Renal cortex interstitium (tissue), 11 donors: Measurements from ENCODE around the gene GRIA4. TPM values are rescaled to one million over a fixed set of nuclear protein-coding genes. Genes with fewer than 3 reads are reported as not detected.

Source experiments
- DNase-seq, 11 donors: peaks; one replicate each; pipeline ENCODE4 v3.0.0-alpha.2; 2013; ENCODE audit warnings: low read depth in 9 of 11, low spot score in 4 of 11; ENCODE audit errors: extremely low read depth in 1 of 11
- polyA plus RNA-seq, 3 donors: library from polyadenylated mRNA; unstranded; fragments of 120-200 nt; gene quantifications; one replicate each; pipeline ENCODE4 v1.2.1, GENCODE V29; 2013; ENCODE audit not compliant: insufficient read length in 3 of 3

Gene GRIA4
- polyA plus RNA-seq, 3 donors: 0.38 to 1.0 (median 0.95) TPM

DNA sequence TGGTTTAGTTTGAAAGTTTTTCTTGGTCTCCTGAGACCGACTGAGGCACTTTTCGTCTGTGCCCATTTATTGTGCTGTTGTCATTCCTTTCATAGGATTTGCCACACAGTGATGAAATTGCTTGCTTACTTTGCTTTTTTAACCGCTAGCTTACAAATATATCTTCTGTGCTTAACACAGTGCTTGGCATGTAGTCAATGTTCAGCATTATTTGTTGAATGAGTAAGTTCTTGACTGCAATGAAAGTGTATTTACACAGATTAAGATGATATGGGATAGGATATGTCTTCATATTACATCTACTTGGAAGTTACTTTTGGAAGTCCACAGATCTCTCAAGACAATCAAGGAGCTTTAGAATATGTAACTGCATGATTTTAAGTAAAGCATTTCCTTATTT, 91.2 kb downstream of the GRIA4 start:
- DNase-seq: no peak

DNA sequence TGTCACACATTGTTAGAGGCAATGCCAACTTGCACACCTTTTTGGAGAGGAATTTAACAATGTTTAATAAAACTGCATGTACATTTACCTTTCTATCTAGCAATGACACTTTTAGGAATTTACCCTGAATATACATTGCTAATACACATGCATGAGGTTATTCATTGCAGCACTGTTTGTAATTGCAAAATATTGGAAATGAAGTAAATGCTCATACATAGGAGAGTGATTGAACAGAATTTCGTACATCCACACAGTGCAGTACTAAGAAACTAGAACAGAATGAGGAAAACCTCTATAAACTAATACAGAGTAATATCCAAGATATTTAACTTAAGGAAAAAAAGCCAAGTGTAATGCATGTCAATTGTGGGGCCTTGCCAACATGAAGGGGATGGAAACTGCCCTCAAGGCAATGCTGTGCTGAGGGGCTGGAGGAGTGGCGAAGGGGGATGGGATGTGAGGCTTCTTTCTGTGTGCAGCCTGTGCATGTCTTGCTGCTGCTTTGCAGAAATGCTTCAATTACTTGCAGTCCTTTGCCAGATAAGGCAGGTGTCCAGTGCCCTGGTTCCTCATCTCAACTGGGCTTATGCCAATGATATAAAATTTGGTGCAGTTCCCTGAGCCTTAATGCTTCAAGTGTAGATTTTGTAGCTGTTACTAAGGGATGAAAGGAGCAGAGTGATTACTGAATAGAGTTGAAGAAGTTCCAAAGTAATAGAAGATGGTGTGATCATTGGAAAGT, 96.1 kb downstream of the GRIA4 start:
- no peak for DNase-seq

DNA sequence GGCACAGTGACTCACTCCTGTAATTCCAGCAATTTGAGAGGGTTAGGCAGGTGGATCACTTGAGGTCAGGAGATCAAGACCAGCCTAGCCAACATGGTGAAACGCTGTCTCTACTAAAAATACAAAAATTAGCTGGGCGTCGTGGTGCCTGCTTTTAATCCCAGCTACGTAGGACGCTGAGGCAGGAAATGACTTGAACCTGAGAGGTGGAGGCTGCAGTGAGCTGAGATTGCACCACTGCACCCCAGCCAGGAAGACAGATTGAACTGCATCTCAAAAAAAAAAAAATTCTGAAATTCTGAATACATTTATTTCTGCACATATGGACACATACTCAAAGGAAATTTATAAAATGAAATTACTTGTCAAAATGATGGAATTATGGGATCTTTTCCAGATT, 103.2 kb downstream of the GRIA4 start:
- DNase-seq: no peak

DNA sequence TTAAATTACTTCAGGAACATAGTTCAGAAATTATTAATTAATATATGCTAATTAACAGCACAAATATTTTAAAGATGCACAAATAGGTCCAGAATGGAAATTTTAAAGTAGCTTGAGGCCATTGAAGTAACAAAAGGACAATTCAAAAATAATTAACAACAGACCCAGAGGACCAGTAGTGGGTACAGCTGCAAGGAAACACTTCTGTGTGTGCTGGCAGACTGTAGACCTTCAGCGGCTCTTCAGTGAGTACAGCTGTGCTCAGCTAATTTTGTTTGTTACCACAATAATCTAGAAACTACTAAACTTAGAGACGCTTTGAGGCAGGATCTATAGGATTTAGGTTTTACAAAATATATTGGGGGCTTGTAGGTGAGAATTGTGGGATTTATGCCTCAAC, 103.8 kb downstream of the GRIA4 start:
- DNase-seq: no peak

DNA sequence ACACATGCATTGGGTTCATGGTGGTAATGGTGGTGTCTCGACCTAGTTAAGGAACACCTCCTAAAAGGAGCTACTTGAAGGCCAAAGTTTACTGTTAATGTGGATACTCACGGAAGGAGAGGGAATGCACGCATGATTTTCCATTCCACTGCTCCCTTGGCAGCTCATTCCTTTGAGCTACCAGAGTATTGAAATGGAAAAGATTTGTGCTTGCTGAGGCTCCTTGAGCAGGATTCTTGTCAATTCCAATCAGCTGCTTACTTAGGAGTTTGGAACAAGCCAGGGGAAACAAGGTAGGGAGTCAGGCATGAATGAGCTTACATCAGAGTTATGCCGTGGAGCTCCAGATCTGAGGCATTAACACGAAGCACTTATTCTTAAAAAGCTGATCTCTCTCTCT, 108.8 kb downstream of the GRIA4 start:
- DNase-seq: peak in 8 of 11 donors; percentile 7 to 51 (median 18)

DNA sequence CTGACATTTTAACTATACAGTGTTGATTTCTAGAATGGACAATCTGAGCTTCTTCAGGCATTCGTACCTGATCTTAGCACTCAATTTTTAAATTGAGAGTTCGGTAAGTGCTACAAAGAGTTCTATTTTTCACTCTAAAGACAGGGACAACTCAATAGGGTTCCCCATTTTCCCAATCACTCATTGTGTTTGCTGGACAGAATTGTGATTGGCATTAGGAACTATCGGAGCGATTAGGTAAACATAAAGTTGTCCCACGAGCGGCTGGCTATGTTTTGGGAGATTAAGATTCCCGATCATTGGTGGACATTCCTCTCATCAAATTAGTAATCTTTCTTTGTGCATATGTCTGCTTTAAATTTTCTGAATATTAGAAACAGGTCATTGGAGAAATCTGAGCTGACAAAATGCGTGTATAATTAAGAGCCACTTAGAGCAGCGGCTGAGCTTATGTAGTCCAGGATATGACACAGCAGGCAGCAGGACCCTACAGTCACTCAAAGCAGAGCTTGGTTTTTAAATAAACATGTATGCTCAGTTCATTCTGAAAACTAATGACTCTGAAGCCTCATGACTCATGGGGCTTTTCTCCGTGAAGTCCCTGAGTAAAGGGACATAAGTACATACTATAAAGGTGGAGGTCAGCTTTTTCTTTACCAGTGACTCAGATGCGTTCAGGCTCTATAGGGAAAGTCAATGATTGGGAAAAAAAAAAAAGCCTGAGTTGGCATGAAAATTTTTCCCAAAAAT, 109.4 kb downstream of the GRIA4 start:
- DNase-seq: no peak

DNA sequence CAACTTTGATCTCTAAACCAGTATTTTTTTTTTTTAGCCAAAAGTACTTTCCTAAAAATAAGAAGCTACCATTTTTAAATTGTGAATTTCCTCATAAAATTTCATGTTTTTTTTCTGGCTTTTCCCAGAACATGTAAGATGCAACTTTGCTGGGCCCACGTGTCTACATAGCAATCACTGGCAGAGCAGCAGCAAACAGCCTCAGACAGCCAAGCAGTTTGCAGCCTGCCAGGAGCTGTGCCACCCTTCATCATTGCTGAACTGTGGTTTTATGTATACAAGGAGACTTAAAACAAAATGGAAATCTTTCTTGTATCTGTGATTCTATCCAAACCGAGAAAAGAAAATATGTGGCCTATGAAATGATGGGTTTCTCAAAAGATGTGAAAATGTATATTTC, 110.2 kb downstream of the GRIA4 start:
- no peak for DNase-seq

DNA sequence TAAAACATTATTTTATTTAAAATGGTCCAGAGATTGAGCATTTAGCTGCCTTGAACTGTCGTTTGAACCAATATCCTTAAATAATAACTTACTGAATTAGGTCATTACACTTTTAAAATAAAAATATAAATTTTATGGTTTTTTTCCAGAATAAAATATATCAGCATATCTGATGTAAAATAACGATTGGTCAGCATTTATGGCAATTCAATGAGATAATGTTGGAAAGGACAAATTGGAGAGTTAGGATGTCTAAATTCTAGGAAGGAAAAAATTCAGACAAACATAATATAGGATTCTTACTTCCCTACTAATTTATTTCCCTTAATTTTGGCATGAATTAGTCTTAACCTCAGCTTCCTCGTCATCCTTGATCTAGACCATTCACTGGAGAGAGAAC, 113.4 kb downstream of the GRIA4 start:
- no peak for DNase-seq

DNA sequence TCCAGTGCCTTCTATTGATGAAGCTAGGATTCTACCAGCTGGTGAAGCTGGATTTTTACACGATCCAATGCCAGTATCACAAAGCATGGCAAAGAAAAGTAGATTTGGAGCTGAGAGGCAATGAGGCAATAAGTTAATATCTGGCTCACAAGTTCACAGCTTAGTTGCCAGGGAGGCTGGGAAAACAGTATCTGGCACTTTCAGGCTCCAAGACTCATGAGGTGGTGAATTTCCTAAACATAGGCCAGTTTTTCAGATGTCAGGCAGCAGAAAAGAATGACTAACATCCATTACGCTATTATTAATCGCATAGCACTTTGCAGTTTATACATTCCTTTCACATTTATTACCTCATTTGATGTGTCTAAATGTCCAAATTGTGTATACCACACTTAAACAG, 122.7 kb downstream of the GRIA4 start:
- no peak for DNase-seq

DNA sequence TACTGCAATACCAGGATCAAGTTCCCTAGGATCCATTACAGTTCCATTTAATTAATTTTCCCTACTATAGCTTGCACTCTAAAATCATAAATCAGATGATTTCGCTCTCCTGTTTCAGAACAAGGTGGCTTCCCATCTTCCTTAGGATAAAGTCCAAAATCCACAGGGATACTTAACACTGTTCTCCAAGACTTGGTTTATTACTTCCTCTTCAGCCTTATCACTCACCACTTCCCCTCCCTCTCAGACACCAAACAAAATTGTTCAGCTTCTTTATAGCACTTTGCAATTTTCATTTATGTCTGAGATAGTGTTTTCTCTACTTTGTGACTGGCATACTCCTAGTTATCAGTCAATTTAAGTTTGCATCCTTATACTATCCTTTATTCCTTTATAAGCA, 124.6 kb downstream of the GRIA4 start:
- DNase-seq: peak in 3 of 11 donors; percentile 6 to 21 (median 12)

DNA sequence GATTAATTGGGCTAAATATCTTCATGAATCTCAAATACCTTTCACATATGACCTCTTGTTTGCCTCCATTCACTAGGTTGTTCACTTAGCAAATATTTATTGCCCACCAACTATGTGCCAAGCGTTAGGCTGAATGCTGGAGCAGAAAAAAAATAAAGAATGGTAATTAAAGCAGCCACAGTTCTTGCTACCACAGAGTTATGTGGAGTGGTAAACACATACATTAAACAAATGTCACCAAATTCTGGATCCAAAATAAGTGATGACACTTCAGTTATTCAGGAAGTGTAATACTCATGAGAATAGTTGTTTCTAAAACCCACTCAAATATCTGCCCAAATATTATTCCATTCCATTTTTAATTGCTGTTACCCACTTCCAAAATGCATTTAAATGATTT, 128.4 kb downstream of the GRIA4 start:
- no peak for DNase-seq

DNA sequence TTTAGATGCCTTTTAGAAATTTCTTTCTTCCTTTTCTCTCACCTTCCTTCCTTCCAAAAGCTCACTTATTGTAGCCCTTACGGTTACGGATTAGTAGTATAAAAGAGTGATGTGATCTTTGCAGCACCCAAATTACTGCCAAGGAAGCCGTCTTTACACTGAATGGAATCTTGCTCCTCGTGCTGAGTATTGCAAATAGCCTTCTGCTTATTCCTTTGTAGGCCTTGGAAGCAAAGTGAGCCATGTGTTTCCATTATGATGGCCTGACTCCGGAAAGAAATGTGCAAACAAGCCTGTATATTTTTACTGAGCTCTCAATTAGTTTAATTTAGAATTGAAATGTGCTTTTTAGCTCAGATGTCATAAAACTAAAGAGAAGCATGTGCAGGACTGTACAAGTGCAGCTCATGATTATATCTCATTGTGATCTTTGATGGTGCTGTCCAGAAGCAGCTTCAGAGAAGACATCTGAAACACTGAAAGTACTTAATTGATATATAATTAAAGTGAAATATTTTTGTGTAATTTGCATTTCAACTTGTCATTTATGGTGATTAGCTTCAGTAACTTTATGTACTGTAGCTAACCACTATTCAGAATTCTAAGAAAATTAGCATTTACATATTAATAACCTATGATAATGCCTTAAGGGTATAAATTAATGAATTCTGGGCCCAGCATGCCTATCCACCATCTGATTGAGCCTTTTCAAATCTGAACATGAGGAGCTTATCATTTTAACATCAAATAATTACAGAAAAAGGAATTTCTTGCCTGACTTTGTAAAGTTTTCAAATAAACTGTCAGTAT, 129.3 kb downstream of the GRIA4 start:
- DNase-seq: no peak

DNA sequence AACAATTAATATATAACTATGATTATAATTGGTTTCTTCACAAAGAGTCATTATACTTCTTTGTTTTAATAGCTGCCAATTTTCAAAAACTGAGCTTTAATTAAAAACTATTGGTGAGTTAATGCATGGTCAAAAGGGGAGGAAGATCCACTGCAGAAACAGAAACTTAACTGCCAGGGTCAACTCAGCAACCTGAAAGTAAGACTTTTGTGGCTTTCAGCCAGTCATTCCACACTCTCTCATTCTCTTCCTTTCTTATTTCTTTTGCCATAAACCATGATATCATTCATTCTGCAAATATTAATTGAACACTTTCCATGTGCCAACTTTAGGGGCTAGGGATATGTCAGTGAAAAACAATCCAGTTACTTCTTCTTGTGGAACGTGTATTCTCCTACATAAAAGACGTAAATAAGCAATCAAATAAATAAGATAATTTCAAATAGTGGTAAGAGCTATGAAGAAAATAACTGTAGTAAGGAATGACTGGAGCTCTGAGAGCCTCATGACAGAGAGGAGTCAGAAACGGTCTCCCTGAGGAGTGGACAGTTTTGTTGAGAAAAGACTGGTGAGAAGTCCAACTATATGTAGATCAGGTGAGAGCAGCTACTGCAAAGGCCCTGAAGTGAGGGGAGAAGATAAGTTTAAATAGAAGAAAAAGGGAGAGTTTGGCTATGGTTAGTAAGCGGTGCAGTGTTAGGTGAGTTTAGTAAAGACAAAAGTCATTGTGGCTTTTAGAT, 130.5 kb downstream of the GRIA4 start:
- DNase-seq: no peak

DNA sequence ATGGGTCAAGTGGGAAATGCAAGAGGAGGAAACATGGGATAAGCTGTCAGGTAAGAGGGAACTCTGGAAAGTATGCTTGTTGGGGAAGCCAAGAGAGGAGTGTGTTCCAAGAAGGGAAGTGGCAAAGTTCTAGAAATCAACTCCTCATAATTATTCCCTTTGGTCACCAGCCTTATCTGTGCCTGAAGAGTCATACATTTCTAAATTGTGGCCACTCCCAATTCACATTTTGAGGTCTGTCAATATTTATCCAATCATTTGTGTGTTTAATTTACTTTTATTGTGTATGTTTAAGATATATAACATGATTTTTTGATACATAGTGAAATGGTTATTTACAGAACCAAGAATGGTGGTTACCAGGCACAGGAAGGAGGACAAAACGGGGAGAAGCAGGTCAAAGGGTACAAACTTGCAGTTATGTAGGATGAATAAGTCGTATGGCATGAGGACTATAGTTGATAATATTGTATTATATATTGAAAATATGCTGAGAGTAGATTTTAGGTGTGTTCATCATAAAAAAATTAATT, 131.7 kb downstream of the GRIA4 start:
- DNase-seq: no peak

DNA sequence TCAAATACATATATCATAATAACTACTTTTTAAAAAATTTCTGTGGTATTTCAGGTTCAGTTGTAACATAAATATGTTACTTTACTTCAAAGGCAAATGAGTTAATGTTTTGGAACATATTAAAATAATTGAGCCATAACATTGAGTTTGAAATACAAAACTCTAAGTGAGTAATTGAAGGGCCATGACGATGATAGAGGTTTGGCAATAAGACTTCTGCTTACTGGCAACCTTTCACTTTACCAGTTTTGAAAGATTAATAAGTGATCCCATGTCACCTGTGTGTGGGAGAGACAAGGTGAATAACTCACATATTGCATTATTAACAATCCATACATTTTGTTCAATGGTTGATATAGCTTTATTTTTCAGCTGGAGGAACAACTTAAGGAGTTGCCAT, 144.4 kb downstream of the GRIA4 start:
- no peak for DNase-seq

DNA sequence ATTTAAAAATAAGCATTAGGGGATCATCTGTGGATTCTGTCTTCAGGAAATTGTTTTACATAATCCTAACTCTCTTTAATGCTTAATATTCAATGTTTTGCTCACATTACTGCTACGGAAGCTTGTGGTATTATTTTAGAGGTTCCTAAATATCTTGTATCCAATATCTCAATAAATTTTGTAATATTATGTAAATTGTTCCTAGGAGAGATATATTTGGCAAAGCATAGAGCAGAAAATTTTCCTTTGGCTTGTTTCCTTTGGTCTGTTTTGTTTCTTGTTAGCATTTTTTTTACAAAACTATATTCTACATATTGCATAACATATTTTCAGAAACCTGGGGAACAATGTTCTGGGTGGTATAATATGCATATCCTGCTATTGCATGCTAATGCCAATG, 144.8 kb downstream of the GRIA4 start:
- no peak for DNase-seq

DNA sequence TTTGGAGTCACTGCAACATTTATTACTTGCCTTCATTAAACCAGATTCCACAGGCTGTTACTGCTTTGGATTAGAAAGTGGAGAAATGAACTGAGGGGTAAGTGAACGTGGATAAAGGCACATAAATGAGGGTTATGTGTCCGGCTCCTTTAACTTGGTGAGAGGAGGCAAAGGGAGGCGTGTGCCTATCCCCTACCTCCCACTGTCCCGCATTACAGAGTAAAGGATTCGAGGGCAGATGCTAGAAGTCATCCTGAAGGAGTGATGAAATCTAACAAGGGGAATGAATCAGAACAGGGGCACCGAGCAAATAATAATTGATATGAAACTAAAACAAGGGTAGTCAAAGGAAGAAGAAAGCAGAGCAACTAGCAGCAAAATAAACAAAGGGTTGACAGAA, 147.2 kb downstream of the GRIA4 start:
- no peak for DNase-seq

DNA sequence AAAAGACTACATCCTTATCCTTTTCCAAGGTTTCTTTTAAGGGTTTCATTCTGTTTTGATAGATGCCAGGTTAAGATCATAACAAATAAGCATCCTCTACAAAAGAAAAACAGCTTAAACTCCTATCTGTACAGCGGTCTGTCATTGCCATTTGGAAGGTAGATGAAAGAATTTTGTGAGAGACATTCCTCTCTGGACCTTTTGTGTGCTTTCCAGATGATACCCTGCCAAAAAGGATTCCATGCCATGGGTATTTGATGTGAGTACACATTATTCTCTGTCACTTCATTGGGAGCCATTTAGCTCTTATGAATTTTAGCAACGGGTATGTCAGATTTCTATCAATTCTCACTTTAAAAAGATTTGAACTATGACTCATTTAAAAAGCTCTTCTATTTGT, 153.7 kb downstream of the GRIA4 start:
- DNase-seq: no peak

DNA sequence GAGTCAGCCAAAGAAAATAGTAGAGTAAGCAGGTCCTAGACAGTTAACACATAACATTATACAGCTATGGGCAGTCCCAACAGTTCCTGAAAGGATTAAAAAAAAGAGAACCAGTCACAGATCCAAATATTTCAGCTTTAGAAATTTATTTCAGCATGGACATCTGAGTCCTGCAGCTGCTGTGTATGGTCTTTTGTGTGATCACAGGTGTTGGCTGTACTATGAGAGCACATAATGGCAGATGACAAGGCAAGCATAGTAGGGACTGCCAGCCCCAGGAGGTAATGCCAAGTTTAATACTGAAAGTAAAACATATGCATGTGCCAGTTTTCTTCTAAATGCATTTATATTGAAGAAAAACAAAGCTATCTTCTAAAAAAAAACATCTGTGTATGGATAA, 158.1 kb downstream of the GRIA4 start:
- DNase-seq: no peak
